Epithelial cell of prostate (primary cell): Measurements from ENCODE around the gene SPATA45.

Source experiments
- DNase-seq: peaks from one replicate; pipeline ENCODE4 v3.0.0-alpha.2; 2011; ENCODE audit warnings: low read depth, low spot score
- H3K27ac ChIP-seq: fragments of 450-650 bp; 2 replicates; pipeline ENCODE4 v1.5.1; 2017; ENCODE audit warnings: mild to moderate bottlenecking

Gene SPATA45

DNA sequence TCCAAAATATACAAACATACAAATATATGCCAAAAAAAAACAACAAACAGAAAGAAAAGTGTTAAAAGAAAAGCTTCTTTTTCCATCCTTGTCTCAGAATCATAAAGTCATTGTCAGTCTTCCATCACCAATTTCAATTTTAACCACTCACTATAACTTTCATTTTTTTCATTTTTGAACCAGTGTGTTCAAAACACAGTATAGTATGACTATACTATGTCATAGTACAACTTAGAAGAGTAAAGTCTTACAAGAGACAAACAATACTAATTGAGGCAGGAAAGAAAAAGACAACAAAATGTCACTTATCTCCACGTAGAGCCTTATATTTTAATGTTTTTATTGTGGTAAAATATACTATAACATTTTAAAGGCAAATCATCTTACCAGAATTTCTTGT lies 63.5 kb downstream of the SPATA45 start:
- no peak overlapping the region for H3K27ac ChIP-seq
- no peak for DNase-seq

GRCh38 chr1:212782422-212783154 lies 64.9 kb downstream of the SPATA45 start:
- DNase-seq: no peak
- no peak overlapping the region for H3K27ac ChIP-seq

DNA sequence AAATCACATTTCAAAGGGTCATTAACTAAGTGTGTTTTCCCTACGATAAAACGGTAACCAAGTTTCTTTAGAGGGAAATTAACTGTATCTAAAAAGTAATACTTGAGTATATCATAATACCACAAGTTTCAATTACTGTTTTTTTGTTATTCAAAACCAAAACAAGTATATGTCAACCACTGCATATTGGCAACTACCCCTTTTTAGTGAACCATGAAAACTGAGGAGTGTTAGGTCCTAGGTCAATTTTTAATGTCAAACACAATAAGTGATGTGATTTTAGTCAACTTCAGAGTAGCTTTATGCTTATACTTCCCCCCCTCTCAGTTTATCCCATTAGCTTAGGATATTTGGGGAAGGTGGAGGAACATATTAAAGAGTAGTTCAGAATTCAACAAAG lies 66.2 kb downstream of the SPATA45 start:
- DNase-seq: no peak
- no peak overlapping the region for H3K27ac ChIP-seq

- no peak overlapping the region for H3K27ac ChIP-seq
- DNase-seq: no peak
These were observed 66.7 kb downstream of the SPATA45 start for GRCh38 chr1:212780759-212781158.
